Suprapubic skin (tissue), 3 donors: ENCODE data around the gene DERA.

Experiments used
- EP300 ChIP-seq: sonication (generic); formaldehyde crosslinking; IDR thresholded peaks from one replicate; pipeline ENCODE4 v1.6.1; 2017; ENCODE audit warnings: antibody characterized with exemption
- TF ChIP-seq, protein P1 (sequence below), 2 donors: fragments of 200-600 bp in 1 of 2; fragments of 450-650 bp in 1 of 2; sonication (generic) in 1 of 2; IDR thresholded peaks; one replicate each; pipeline ENCODE4 v1.5.1; 2016 to 2019; ENCODE audit warnings: antibody characterized with exemption in 2 of 2, mild to moderate bottlenecking in 1 of 2, moderate library complexity in 1 of 2

DNA sequence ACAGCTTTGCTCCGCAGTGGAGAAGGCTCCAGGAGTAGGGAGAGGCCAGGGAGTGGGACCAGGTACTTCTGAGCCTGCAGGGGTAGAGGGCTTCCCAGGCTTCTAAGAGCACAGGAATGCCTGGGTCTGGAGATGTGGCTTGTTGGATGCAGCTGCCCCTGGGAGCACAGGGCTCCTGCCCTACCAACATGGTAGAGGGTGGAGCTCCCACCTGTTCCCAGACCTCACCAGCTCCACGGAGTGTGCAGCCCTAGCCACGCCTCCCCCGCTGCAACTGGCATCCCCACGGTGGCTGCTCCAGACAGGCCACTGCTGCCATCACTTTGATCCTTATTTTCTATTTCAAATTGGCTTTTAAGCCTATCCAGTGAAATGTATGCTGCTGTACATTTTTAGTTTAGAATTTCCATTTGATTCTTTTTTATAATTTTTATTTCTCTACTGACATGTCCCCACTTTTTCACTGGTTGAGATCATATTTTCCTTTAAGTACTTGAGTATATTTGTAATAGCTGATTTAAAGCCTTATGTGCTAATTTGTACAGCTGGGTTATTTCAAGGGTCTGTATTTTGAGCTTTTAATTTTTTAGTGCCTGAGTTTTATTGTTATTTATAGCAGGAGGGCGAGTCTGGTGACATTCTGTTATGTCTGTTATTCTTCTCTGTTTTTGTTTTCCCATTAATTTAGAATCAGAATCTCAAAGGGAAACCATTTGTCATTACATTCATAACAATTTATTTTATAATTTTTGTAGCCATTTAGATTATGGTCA lies 78.0 kb downstream of the DERA start:
- TF ChIP-seq, protein P1, sequence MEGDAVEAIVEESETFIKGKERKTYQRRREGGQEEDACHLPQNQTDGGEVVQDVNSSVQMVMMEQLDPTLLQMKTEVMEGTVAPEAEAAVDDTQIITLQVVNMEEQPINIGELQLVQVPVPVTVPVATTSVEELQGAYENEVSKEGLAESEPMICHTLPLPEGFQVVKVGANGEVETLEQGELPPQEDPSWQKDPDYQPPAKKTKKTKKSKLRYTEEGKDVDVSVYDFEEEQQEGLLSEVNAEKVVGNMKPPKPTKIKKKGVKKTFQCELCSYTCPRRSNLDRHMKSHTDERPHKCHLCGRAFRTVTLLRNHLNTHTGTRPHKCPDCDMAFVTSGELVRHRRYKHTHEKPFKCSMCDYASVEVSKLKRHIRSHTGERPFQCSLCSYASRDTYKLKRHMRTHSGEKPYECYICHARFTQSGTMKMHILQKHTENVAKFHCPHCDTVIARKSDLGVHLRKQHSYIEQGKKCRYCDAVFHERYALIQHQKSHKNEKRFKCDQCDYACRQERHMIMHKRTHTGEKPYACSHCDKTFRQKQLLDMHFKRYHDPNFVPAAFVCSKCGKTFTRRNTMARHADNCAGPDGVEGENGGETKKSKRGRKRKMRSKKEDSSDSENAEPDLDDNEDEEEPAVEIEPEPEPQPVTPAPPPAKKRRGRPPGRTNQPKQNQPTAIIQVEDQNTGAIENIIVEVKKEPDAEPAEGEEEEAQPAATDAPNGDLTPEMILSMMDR (IDR thresholded peaks at IDR 0.05), result no peak
- no peak for TF ChIP-seq EP300
